Sciatic nerve (tissue), 2 donors: ENCODE data around the gene TM2D1. TPM values are rescaled to one million over a fixed set of nuclear protein-coding genes. Genes with fewer than 3 reads are reported as not detected.

Source experiments
- ATAC-seq: fragments of 200-7000 bp; cut with Tn5 transposase; one replicate; pipeline ENCODE4 v1.9.1; 2020; ENCODE audit warnings: mild to moderate bottlenecking, moderate library complexity
- DNase-seq: peaks from one replicate; pipeline ENCODE4 v3.0.0-alpha.2; 2020; ENCODE audit warnings: low spot score
- intact Hi-C: fragments of 100-400 bp; cut with DNase I; formaldehyde crosslinking; loops from one replicate; pipeline ENCODE4 v1.14.2; 2022
- total RNA-seq: library from RNA; stranded (reverse); fragmentation: NEBNext Ultra II Directional; extraction: Animal tissue kit (Norgen Biotek cat#: 25700); gene quantifications from one replicate; pipeline ENCODE4 v1.2.1, GENCODE V29; 2021
- donor health status: DM: no; HTN: no; CAD: no.
- donor health status: DM: no; HTN: no; CAD: no.

TM2D1 gene
- total RNA-seq, 1 donor from 2014 or later = 53.9 TPM

DNA sequence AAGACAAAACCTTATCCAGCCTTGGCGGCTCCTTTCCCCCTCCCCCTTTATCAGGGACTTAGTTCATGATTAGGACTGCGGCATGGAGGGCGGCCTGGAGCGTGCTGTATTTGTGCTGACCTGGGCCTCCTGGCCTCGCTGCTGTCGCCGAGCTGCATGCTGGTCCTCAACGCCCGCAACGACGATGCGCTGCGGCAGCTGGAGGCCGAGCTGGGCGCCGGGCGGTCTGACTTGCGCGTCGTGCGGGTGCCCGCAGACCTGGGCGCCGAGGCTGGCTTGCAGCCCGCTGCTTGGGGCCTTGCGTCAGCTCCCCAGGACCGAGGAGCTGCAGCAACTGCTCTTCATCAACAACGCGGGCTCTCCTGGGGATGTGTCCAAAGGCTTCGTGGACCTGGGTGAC is 70.9 kb downstream of the TM2D1 start:
- intact Hi-C loops = no loop called here
- ATAC-seq (no peak), DNase-seq (no peak)

DNA sequence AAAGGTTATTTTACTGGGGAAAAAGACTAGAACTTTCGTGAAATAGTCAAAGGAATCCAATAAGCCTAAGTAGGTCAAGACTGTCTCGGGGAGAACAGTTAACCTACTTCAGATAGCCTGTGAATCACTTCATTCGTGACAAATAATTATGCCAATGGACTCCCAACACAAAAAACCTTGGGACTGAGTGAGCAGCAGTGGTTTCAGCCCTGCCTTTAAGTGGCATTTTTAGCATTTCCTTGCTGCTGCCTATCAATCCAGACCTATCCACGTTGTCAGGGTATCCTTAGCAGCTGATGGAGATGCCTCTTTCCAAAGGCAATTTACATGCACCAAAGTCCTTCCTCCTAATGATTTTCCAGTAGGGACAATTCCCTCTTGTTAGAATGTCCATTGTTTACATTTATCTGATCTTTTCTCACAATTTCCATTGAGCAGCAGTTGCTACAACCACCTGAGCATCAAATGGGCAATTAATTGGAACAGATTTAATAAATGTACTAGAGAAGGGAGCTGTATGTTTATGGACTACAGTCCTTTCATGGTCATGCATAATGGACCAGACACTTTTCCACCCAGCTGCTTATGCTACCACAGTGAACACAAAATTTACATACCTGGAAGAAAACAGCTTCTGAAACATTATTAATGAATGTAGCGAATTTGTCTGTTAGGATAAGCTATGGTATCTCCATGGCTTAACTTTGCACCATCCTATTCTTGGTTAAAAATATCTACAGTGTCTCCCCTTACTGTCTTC is 75.8 kb downstream of the TM2D1 start:
- no peak for DNase-seq
- no peak for ATAC-seq
- intact Hi-C loops = no loop called here

DNA sequence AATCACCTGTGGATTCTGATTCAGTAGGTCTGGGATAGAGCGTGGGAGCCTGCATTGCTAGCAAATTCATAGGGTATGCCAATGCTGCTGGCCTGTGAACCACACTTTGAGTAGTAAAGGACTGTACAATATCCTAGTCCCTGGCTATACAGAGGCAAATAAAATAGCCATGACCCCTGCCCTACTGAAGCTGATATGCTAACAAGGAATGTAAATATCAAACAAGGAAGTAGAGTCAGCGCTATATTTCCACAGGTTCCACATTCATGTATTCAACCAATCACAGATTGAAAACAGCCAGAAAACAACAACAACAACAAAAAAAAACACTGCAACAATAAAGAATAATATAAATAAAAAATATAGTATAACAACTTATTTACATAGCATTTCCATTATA is 77.8 kb downstream of the TM2D1 start:
- DNase-seq (no peak), ATAC-seq (no peak)
- intact Hi-C loops = no loop called here

DNA sequence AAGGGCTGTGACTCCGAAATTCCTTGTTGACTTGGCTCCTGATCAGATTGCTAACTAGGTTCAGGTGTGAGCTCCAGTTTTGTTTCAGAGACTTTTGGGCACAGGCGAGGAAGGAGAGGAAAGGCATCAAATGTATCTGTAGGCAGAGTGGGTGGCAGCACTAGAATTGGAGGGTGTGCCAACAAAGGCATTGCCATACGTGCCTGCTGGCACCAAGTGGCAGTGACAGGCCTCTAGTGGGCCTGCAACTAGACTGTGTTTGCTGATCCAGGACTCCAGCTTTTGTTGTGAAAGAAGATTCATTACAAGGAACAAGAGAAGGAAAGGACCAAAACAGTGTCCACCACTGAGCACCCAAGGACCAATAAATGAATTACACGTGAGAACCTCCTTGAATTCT is 79.5 kb downstream of the TM2D1 start:
- ATAC-seq (no peak), DNase-seq (no peak)
- intact Hi-C loops = no loop called here

DNA sequence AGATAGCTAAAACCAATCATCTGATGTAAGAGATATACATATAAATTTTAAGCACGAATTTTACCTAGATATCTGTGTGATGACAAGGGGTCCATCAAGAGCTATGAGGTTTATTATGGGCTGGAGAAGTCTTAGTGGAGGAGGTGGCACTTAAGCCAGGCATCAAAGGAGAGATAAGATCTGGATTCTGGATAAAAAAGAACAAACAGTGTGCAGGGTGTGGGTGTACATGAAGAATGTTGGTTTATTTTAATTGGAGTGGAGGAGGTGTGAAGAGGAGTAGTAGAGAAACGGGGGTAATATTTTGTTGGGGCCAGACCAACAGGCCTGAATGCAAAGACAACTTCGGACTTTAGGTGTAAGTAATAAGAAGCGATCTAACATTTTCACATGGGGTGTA is 80.6 kb downstream of the TM2D1 start:
- intact Hi-C loops = loop anchor here (1.0 kb wide), 1 partner anchor 37 kb away; no protein-coding TSS in a partner anchor
- no peak for ATAC-seq
- no peak for DNase-seq

DNA sequence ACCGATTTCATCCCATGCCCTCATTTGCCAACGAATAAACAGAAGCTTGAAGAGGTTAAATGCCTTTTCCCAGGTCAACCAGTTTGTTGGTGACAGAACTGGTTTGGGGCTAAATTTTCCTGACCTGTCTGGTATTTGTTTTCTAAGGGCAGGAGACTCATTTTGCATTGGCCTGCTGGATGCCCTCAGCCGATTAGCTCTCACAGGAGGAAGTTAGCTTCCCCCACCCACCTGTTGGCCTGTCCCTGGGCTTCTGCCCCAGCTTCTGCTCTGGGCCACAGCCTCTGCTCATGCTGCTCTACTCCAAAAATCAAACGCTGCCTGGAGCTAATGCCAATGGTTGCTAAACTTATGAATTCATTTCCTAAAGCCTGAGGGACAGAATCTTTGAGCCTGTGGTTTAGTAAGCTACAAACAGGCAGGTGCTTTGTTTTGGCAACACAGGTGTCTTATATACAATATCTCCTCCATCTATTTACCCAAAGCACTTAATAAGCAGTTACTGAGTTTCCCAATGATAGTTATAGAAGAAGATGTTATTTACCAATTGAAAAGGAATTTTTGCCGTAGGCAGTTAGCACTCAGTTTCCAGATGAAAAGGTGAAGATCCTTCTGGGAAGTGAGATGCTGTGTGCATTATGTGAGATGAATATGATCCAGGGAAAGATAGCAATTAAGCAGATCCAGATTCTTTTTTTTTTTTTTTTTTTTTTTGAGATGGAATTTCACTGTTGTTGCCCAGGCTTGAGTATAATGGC is 82.3 kb downstream of the TM2D1 start:
- intact Hi-C loops = no loop called here
- ATAC-seq = no peak
- no peak for DNase-seq

DNA sequence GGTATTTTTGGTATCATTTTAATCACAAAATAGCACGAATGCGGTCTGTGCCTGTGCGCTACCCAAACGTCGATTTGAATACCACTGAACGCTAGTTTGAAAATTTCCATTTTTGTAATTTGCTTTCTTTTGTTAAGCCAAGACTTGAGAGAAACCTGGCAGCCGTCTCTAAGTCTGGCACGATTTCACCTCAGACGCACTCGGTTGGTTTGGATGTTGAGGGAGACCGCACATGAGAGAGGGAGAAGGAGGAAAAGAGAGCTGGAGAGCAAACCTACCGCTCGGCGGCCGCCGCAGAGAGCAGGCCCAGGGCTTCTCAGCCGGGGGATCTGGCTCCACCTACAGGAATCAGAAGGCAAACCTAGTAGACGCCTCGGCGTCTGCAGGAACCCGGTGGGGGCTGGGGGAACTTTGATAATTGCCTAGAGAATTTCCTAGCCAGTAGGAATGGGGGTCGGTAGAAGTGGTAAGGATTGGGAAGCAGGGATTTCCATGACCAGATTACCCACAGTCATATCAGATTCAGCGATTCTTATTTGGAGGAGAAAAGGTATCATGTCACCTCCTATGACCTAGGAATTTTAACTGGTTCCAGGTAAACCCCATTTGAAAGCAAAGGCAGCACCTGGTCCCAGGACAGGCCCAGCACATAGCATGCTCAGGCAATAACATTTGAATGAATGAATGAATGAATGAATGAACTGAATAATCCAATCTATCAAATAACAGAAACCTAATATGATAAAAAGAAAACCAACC is 83.2 kb downstream of the TM2D1 start:
- DNase-seq (peak; percentile 88), ATAC-seq (peak; percentile 85)
- intact Hi-C loops = no loop called here

DNA sequence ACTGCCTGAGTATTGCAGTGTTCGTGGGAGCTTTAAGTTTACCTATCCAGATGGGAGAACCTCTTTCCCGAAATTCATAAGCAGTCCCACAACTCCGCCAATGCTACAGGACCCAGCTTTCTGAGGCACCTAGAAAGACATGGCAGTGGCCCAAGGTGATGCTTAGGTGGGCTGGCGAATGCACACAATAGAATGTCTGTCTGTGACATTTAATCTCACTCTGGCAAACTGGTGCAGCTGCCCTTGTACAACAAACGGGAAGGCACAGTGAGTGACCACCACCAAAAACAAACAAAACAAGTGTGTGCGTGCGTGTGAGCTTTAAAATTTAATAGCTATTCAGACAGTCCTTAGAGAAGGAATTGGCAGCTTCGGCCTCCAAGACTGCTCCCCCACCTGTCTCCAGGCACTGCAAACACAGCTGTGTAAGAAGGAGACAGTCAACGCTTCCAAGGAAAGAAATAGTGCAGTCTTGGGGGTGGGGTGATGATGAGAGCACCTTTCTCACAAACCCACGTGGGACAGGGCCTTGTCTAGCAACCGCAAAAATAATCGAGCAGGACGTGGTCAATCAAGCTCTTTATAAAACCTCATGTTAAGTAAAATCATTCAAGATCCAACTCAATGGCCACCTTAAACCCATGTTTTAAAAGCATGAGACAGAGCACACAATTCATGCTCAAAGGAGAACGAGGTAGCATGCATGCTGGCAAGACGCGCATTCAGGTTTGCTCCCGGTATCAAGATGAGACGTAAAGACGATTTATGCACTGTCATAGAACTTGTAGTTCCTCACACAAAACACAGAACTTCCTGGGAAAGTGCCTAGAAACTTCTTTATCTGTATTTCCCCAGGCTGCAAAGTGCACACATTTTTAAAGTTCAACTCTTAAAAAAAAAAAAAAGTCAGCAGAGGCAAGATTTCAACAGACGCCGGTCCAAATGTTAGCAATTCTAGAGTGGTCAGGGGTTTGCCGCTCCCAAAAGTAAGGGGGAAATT is 84.1 kb downstream of the TM2D1 start:
- ATAC-seq (peak; percentile 43), DNase-seq (peak; percentile 57)
- intact Hi-C loops = no loop called here

DNA sequence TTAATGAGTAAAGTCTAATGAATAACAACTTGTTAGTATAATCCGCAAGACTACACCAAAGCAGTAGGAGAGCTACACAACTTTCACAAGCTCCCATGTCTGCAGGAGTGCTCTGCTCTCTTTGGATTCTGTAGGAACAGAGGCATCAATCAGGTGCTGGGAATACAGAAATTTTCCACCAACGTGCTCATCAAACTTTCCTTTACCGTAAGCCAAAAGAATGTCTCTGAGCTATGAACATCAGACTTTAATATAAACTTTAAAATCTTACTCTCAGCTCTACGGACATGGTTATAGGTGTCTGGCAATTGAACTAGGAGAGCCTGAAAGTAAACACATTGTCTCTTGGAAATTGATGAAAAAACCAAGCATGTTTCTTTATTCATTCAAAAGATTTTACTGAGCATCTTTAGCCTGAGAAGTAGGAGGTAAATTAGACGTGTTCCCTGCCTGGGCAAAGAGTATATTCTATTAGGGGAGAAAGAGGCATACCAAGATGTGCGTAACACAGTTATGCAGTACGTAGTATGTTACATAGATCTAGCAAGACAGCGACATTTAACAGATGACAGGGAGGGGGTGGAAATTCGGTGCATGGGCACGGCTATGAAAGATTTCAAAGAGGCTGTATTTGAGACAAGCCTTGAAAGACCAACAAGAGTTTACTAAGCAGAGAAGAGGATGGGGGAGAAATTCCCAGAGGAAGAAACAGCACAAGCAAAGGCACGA is 85.2 kb downstream of the TM2D1 start:
- DNase-seq = no peak

DNA sequence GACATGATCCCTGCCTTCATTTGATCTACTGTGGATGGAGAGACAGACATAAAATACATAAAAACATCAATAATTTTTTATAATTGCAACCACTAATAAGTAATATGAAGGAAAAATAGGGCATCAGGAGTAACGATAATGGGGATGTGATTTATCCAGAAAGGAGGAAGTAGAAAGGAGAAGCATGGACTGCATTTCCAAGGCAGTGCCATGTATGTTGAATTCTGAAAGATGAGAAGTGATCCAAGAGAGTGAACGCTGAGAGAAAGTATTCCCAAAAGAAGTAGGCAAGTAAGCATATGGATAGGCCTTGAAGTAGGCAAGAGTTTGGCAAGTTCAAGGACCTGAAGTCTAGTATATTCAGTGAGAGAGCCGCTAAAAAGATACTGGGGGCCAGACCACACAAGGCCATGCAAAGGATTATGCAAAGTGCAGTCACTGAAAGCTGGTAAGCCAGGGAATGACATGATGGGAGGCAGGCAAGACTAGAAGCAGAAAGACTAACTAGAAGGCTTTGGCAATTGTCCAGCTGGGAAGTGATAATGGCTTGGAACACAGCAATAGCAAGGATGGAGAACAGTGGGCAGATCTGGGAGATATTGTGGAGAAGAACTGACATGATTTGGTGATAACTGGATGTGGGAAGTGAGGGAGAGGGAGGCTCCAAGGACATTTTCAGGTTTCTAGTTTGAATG is 85.9 kb downstream of the TM2D1 start:
- DNase-seq (no peak), ATAC-seq (no peak)
- intact Hi-C loops = no loop called here

More for the DNA sequence above, 85.2 kb downstream of the TM2D1 start:
- intact Hi-C loops = no loop called here
- ATAC-seq = no peak

DNA sequence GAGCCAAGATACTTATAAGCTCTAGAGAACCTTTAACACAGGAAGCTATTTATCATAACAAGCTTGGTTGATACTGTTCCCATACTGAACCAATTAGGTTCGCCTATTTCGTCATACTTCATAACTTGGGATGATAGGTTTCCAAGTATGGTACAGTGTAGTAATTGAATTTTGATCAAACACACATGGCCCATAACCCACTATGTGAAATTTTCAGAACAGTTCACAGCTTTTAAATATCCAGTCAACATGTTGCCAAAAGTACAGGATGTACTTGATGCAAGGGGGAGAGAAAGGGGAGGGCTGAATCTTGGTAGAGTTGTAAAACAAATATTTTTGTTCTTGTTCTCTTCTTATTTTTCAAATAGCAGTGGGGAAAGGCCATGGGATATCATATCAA is 86.6 kb downstream of the TM2D1 start:
- ATAC-seq (peak; percentile 93), DNase-seq (no peak)
- intact Hi-C loops = no loop called here

DNA sequence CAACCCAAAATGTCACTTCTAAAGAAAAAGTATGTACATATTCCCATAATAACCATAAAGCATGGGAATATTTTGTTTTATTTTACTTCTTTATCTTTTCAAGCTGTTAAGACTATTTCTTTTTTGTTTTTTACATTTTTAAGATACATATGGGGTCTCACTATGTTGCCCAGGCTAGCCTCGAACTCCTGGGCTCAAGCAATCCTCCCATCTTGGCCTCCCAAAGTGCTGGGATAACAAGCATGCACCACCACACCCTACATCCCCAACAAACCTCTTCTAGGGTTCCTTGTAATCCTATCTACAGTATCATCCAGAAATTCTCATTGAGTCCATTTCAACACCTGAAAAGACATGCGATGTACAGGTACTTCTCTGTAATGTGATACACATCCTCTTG is 87.5 kb downstream of the TM2D1 start:
- ATAC-seq (no peak), DNase-seq (no peak)
- intact Hi-C loops = no loop called here

DNA sequence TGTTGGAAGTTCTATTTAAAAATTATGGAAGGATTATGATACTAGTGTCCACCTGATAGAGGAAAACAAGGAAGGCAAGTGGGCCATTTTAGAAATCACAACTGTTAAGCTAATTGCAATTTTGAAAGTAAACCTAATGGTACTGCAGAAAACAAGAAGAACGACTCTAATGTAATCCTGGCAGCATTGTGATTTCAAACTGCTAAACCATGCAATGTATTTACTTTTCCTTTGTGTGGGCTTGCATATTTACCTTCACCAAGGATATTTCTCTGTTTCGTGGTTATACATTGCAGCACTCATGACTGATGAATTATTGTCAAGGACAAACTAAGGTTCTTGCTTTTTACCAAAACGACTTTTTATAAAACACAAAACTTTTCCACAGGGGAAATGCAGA is 88.1 kb downstream of the TM2D1 start:
- ATAC-seq (no peak), DNase-seq (no peak)
- intact Hi-C loops = no loop called here

DNA sequence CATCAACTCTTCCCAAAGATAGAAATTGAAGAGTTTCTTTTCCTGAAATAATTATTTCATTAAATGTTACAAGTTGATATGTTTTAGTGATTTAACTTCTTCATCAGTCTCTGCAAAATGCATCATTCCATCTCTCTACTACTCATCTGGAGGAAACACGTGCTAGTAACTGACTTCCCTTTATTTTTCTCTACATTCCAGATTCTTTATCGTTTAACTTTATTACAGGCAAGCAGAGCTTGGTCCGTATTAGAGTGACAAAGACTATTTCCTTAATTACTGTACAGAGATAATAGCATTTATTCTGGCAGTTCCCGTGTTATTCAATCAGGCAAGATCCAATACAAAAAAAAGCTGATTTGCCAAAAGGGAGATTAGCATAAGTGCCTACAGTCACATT is 88.6 kb downstream of the TM2D1 start:
- intact Hi-C loops = no loop called here
- no peak for ATAC-seq
- DNase-seq = no peak

DNA sequence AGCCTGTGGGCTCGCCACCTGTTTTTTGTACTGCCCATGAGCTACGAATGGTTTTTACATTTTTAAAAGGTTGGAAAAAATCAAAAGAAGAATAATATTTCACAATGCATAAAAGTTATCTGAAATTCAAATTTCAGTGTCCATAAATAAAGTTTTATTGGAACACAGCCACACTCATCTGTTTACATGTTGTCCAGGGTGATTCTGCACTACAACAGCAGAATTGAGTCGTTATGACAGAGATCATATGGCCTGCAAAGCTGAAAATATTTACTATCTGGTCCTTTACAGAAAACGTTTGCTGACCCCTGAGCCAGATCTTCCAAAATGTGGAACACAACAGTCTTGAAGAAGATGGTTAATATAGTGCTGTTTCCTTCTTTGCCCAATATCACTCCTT is 89.4 kb downstream of the TM2D1 start:
- DNase-seq (no peak), ATAC-seq (no peak)
- intact Hi-C loops = no loop called here

DNA sequence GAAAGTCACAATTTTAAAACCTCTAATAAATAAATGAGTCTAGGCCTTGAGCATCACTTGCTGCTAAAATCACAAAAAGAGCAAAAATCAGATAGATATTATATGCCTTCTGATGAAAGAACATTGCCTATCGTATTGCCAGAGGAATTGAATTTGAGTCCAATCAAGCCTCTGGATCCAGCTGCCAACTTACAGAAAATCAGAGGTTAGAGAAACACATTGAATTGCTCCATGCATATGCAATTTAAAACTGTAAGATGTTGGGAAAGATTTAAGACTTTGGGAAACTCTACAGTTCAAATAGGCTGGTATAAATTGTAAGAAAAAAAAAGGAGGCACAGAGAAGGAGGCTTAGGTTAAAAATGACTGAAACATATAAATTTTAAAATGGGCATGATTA is 93.5 kb downstream of the TM2D1 start:
- ATAC-seq = no peak
- intact Hi-C loops = no loop called here
- no peak for DNase-seq
